22Rv1 (cell line): Measurements from ENCODE around the gene CEP164.

Source experiments
- H3K27ac ChIP-seq: fragments of 450-650 bp; 2 replicates; pipeline ENCODE4 v1.5.1; 2017
- CTCF ChIP-seq: fragments of 450-650 bp; IDR thresholded peaks from 2 replicates; pipeline ENCODE4 v1.5.1; 2017; ENCODE audit warnings: mild to moderate bottlenecking
- ZFX ChIP-seq: fragments of 450-650 bp; IDR thresholded peaks from 2 replicates; pipeline ENCODE4 v1.6.1; 2017; ENCODE audit warnings: antibody characterized with exemption, borderline replicate concordance

CEP164 gene

GRCh38 chr11:117286588-117286987 lies 41.1 kb upstream of the CEP164 start:
- H3K27ac ChIP-seq: no peak overlapping the region
- TF ChIP-seq ZFX: no peak
- no peak for TF ChIP-seq CTCF

- TF ChIP-seq ZFX: no peak
- H3K27ac ChIP-seq: no peak overlapping the region
Measured at GRCh38 chr11:117287668-117288067, 40.0 kb upstream of the CEP164 start.

GRCh38 chr11:117289795-117290194 lies 37.9 kb upstream of the CEP164 start:
- no peak overlapping the region for H3K27ac ChIP-seq
- TF ChIP-seq ZFX: no peak
- TF ChIP-seq CTCF: no peak

GRCh38 chr11:117290809-117291396 lies 36.8 kb upstream of the CEP164 start, which contains the start of gene BACE1-AS:
Gene BACE1-AS, plus strand, starts transcription at chr11:117291346.
- TF ChIP-seq ZFX (no peak), CTCF (no peak)

GRCh38 chr11:117292616-117293015 lies 35.0 kb upstream of the CEP164 start:
- H3K27ac ChIP-seq: no peak overlapping the region
- TF ChIP-seq ZFX: no peak
- TF ChIP-seq CTCF: no peak

More at GRCh38 chr11:117290809-117291396, 36.8 kb upstream of the CEP164 start, which contains the start of gene BACE1-AS:
- H3K27ac ChIP-seq: no peak within 1 kb of the TSS

GRCh38 chr11:117295438-117296137 lies 32.1 kb upstream of the CEP164 start:
- no peak overlapping the region for H3K27ac ChIP-seq
- no peak for TF ChIP-seq CTCF
- no peak for TF ChIP-seq ZFX

GRCh38 chr11:117296881-117297280 lies 30.8 kb upstream of the CEP164 start:
- H3K27ac ChIP-seq: no peak overlapping the region
- TF ChIP-seq ZFX (no peak), CTCF (no peak)
